Measurements from ENCODE around the gene CNTNAP5.

CNTNAP5 gene

DNA sequence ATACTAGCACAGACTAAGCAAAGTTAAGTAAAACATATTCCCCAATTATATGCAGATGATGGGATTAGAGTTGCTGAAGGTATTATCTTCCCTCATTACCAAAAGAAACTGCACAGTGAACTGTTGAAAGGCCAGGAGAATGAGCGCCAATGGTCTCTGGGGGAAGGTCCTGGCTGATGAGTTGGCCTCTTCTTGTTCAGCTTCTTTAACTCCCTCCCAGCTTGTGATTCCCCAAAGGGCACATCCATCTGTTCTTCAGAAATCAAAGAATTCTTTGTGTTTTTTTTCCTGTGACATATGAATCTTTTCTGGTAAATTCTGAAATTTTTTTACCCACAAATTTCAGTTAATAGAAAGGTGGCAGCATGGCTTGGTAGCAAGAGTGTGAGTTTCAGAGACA, 667.6 kb downstream of the CNTNAP5 start:
- DNase-seq (ENCODE audit: low read depth), result no peak

DNA sequence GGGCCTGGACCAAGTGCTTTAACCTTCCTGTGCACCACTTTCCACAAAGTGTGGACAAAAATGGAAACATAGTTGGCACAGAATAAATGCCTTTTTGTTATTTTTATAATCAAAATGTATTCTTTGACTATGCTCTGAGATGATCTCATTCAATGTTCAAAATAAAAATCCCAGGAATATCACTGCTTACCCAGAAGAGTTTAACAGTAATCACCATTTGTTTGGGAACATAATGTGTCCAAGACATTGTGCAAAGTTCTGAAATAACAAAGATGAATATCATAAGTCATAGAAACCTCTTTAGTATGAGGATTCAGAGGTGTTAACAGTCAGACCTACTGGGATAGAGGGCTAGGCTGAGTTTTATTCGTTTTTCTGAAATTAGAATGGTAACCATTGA, 668.1 kb downstream of the CNTNAP5 start:
- DNase-seq (ENCODE audit: low read depth), result no peak

DNA sequence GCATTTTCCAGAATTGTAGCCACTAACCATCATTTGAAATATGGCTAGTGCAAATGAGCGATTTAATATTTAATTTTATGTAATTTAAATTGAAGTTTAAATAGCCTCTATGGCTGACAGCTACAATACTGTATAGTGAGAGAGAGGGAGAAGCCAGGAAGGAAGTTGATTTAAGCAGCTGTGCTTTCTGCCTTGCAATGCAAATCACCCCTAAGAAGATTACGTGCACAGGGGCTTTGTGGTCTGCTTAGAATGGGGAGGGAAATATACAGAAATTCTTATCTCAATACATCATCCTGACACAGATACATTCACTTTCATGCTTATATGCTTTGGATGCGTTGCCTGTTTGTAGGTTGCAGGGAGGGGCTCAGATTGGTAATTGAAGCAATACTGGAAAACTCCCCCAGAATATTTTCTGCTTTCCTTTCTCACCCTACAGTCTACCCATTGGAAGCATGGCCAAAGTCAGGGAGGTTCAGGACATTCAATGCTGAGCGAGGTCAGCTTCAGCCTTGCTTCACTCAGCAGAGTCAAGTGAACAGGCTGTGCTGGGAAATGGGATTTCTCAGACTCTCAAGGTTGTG, 674.0 kb downstream of the CNTNAP5 start:
- DNase-seq (ENCODE audit: low read depth), result no peak

- no peak for DNase-seq (ENCODE audit: low read depth)
Observed at GRCh38 chr2:124702777-124703176, 677.7 kb downstream of the CNTNAP5 start.

GRCh38 chr2:124704071-124704925, 679.2 kb downstream of the CNTNAP5 start:
- no peak for DNase-seq (ENCODE audit: low read depth)

- no peak for DNase-seq (ENCODE audit: low read depth)
Observed at GRCh38 chr2:124708661-124709060, 683.6 kb downstream of the CNTNAP5 start.

DNA sequence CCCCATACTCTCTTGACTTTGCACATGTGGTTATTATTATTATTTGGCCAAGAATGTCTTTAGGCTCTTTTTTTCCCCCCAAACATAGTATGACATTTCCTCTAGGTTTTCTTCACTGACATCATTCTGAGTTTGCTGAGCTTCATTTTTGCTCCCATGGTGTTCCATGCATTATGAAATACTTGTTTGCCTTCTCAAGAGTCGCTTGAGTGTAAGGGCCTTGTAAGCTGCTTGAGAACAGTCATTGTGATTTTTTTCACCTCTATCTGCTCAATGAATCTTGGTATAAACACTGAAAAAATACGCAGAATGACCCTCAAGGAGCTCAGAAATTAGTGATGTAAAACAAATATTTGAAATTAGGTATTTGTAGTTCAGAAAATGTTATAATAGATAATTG, 688.9 kb downstream of the CNTNAP5 start:
- DNase-seq (ENCODE audit: low read depth), result no peak

DNA sequence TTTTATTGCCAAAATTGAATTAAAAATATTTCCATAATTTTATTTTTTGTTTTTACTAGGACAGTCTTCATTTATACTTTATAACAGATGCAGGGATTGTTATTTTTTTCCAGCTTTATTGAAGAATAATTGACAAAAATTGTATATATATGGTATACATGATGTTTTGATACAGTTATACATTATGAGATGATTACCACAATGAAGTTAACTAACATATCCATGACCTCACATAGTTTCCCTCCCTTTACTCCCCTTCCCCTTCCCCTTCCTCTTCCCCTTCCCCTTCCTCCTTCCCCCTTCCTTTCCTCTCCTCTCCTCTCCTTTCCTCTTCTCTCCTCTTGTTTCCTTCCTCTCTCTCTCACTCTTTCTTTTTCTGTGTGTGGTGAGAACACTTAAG, 700.1 kb downstream of the CNTNAP5 start:
- DNase-seq (ENCODE audit: low read depth), result no peak

GRCh38 chr2:124740636-124741035, 715.5 kb downstream of the CNTNAP5 start:
- DNase-seq (ENCODE audit: low read depth), result no peak

- no peak for DNase-seq (ENCODE audit: low read depth)
Observed at GRCh38 chr2:124753842-124754241, 728.8 kb downstream of the CNTNAP5 start.

GRCh38 chr2:124755386-124755785, 730.3 kb downstream of the CNTNAP5 start:
- DNase-seq (ENCODE audit: low read depth), result no peak

- no peak for DNase-seq (ENCODE audit: low read depth)
Observed at GRCh38 chr2:124756048-124756447, 731.0 kb downstream of the CNTNAP5 start.

- no peak for DNase-seq (ENCODE audit: low read depth)
Observed at GRCh38 chr2:124762388-124762787, 737.3 kb downstream of the CNTNAP5 start.

DNA sequence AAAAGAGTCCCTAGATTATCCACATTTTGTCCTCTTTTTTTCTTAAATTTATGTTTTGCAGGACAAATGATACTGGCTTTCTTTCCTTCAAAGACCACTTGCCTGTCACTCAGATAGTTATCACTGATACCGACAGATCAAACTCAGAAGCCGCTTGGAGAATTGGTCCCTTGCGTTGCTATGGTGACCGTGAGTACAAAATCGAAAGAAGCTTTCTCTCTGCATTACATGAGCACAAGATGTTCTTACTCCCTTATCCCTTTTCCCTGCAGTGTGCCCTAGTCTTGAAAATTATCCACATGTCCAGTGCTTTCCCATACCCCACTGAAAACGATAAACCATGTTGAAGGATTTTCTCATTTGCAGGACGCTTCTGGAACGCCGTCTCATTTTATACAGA, 738.5 kb downstream of the CNTNAP5 start:
- DNase-seq (ENCODE audit: low read depth), result no peak

DNA sequence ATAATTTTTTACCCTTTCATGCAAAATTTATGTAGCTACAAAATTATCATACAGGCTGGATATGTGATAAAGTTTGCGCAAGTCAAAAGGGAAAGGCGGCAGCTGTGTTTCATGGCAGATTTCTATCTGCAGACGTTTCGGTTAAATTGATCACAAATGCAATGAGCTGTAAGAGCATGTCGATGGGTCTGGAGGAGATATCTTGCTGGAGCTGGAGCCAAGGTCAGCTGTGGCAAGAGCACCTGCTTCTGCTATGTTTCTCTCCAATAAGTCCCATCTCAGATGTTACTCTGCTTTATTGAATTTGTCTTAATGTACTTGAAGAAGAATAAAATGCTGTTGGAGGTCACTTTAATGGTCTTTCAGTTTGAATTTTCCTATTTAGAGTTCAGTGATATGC, 749.7 kb downstream of the CNTNAP5 start:
- no peak for DNase-seq (ENCODE audit: low read depth)

DNA sequence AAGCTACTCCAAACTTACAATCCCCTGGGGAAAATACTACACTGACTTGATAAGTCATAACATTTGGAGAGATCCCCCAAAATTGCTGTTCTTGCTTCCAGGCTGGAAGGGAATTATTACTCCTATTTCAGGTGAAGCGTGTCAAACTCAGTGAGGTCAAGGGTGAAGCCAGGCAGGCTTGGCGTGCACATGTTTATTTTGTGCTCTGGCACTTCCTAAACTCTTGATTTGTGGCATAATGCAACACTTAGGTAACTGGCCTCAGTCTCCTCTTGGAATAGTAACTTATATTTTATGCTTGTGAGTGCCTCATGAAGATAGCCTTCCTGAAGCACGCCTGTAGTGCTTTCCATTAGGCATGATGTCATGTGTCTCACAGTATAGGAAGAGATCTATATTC, 751.2 kb downstream of the CNTNAP5 start:
- no peak for DNase-seq (ENCODE audit: low read depth)

DNA sequence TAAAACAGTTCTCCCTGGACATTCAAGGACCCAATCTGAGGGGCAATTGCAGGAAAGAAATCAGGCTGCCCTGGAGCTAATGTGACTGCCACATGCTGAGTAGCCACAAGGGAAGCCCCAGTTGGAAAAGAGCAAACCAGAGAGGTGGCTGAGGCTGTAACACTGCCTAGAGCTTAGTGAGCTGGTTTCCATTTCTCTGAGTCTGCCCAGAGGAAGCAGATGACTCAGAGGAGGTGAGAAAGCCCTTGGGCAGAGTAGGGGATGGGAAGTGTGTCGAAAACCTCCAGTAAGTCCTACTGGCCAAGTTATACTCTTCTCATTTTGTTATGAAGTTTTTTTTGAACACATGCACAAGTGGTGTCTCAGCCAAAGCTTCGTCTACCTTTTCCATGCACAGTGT, 753.0 kb downstream of the CNTNAP5 start:
- no peak for DNase-seq (ENCODE audit: low read depth)

- DNase-seq (ENCODE audit: low read depth), result no peak
Observed at GRCh38 chr2:124796647-124797046, 771.6 kb downstream of the CNTNAP5 start.

- no peak for DNase-seq (ENCODE audit: low read depth)
Observed at GRCh38 chr2:124797049-124797448, 772.0 kb downstream of the CNTNAP5 start.

GRCh38 chr2:124798551-124798950, 773.5 kb downstream of the CNTNAP5 start:
- DNase-seq (ENCODE audit: low read depth), result no peak

DNA sequence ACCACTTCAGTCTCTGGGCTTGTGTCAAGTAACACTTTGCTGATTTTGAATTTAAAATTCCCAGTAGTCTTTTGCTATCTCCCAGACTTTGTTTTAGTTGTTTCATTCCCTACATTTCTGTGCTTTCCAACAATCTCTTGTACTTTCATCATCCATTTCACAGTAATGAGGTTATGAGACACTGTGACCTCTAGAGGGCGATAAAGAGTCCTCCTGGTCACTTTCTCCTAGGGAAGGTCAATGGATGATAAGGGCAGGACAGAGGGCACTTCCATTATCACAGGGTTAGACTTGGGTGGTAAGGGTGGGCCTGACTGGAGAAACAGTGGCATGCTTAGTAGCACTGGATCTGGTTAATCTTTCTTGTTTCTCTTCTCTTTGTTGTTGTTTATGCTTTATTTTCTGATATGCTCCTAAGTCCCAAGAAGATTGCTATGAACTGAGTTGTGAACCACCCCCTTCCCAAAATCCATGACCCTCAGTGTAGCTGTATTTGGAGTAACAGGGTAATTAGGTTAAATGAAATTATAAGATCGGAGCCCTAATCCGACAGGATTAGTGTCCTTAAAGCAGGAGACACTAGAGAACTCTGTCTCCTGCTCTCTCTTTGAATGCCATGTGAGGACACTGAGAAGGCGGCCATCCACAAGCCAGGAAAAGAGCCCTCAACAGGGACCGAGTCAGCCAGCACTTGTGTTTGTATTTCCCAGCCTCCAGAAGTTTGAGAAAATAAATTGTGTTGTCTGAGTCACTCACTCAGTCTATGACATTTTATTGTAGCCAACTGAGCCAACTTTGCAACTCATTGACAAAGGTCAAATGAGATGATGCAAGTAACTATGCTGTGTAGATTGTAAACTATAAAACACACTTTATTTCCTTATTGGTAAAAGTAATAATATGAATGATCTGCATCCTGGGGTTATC, 779.2 kb downstream of the CNTNAP5 start:
- DNase-seq (ENCODE audit: low read depth), result no peak

- DNase-seq (ENCODE audit: low read depth), result no peak
Observed at GRCh38 chr2:124805060-124805459, 780.0 kb downstream of the CNTNAP5 start.

DNA sequence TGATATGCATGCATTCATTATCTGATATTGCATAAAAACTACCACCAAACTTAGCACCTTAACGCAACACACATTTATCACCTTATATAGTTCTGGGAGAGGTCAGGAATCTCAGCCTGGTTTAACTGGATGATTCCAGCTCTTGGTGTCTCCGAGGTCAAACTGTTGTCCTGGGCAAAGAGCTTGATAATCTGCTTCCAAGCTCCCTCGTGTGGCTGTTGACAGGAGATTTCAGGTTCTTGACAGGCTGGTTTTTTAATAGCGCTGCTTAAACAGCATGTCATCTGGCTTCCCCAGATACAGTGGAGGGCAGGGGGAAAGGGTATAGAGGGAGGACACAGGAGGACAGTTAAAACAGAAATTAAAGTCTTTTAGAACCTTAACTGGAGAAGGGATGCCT, 785.0 kb downstream of the CNTNAP5 start:
- no peak for DNase-seq (ENCODE audit: low read depth)

Measured in activated gamma-delta T cell treated with anti-CD3 and anti-CD28 coated beads, Interleukin-2, amount 50 U/mL, for 16 hours (primary cell).